Activated naive CD4-positive, alpha-beta T cell treated with anti-CD3 and anti-CD28 coated beads, Interleukin-2, amount 10 ng/mL, durations not matched to agents 7 days and 5 days (primary cell): ENCODE results near the gene LRRN4CL.

ENCODE experiments used
- CTCF ChIA-PET: fragments of 350-600 bp; sonication (Branson Sonifier 250); formaldehyde crosslinking; loops from one replicate; lab custom pipeline; 2021; ENCODE audit warnings: antibody characterized with exemption; lab: Charles Lee
- DNase-seq: peaks from one replicate; pipeline ENCODE4 v3.0.0-alpha.2; 2020
- H3K27ac Mint-ChIP-seq: one replicate; pipeline ENCODE4 v1.8.0; 2021; ENCODE audit warnings: mild to moderate bottlenecking, moderate library complexity, mixed read lengths
- H3K27me3 Mint-ChIP-seq: one replicate; pipeline ENCODE4 v1.8.0; 2021; ENCODE audit warnings: mild to moderate bottlenecking, mixed read lengths
- H3K36me3 Mint-ChIP-seq: one replicate; pipeline ENCODE4 v1.8.0; 2021; ENCODE audit warnings: mixed read lengths
- H3K4me1 Mint-ChIP-seq: one replicate; pipeline ENCODE4 v1.8.0; 2021; ENCODE audit warnings: mixed read lengths
- H3K4me3 Mint-ChIP-seq: one replicate; pipeline ENCODE4 v1.8.0; 2021; ENCODE audit warnings: mild to moderate bottlenecking, moderate library complexity, mixed read lengths
- H3K9me3 Mint-ChIP-seq: one replicate; pipeline ENCODE4 v1.8.0; 2021; ENCODE audit warnings: mixed read lengths

LRRN4CL gene

GRCh38 chr11:62719302-62719978, 30.1 kb upstream of the LRRN4CL start:
- peaks cover 75% of the 10 kb centered on the region for H3K4me1 Mint-ChIP-seq

GRCh38 chr11:62716816-62717215, 27.5 kb upstream of the LRRN4CL start:
- no peak for DNase-seq
- H3K27me3 Mint-ChIP-seq, result no peaks in the 10 kb centered on the region
- H3K27ac Mint-ChIP-seq, result no peak overlapping the region
- peaks cover 76% of the 10 kb centered on the region for H3K4me1 Mint-ChIP-seq
- CTCF ChIA-PET, result interaction anchor here (1.3 kb wide), 1 partner anchor 9 kb away, joined by 4 read pairs; no protein-coding TSS in a partner anchor
- H3K36me3 Mint-ChIP-seq, result peaks cover 84% of the 10 kb centered on the region
- no peak overlapping the region for H3K4me3 Mint-ChIP-seq
- H3K9me3 Mint-ChIP-seq, result no peaks in the 10 kb centered on the region

More at GRCh38 chr11:62719302-62719978, 30.1 kb upstream of the LRRN4CL start:
- no peak for DNase-seq
- CTCF ChIA-PET, result no interaction called here
- H3K36me3 Mint-ChIP-seq, result peaks cover 89% of the 10 kb centered on the region
- H3K9me3 Mint-ChIP-seq, result no peaks in the 10 kb centered on the region
- H3K27ac Mint-ChIP-seq, result peak overlapping the region; percentile 34
- no peaks in the 10 kb centered on the region for H3K27me3 Mint-ChIP-seq
- no peak overlapping the region for H3K4me3 Mint-ChIP-seq

GRCh38 chr11:62716206-62716605, 26.9 kb upstream of the LRRN4CL start:
- Mint-ChIP-seq H3K27ac (no peak overlapping the region), H3K4me3 (no peak overlapping the region), H3K4me1 (peaks cover 74% of the 10 kb centered on the region), H3K9me3 (no peaks in the 10 kb centered on the region), H3K36me3 (peaks cover 82% of the 10 kb centered on the region), H3K27me3 (no peaks in the 10 kb centered on the region)
- CTCF ChIA-PET, result interaction anchor here (1.3 kb wide), 1 partner anchor 10 kb away, joined by 4 read pairs; no protein-coding TSS in a partner anchor
- no peak for DNase-seq

GRCh38 chr11:62715150-62716130, 26.1 kb upstream of the LRRN4CL start:
- Mint-ChIP-seq H3K36me3 (peaks cover 81% of the 10 kb centered on the region), H3K4me1 (peaks cover 75% of the 10 kb centered on the region), H3K9me3 (no peaks in the 10 kb centered on the region), H3K4me3 (no peak overlapping the region), H3K27me3 (no peaks in the 10 kb centered on the region), H3K27ac (peak overlapping the region; percentile 82)
- DNase-seq, result no peak
- CTCF ChIA-PET, result interaction anchor here (1.2 to 1.3 kb wide), 2 partner anchors 11 to 71 kb away, joined by 3 to 4 read pairs; no protein-coding TSS in a partner anchor

- Mint-ChIP-seq H3K27ac (peak overlapping the region; percentile 98), H3K9me3 (no peaks in the 10 kb centered on the region), H3K4me3 (peak overlapping the region; percentile 35), H3K36me3 (peaks cover 77% of the 10 kb centered on the region), H3K4me1 (peaks cover 84% of the 10 kb centered on the region), H3K27me3 (no peaks in the 10 kb centered on the region)
- DNase-seq, result no peak
- CTCF ChIA-PET, result interaction anchor here (0.7 to 1.1 kb wide), 2 partner anchors 13 to 19 kb away, joined by 3 read pairs; no protein-coding TSS in a partner anchor
Measured at GRCh38 chr11:62713343-62713742, 24.0 kb upstream of the LRRN4CL start.

GRCh38 chr11:62712861-62713260, 23.5 kb upstream of the LRRN4CL start:
- H3K36me3 Mint-ChIP-seq, result peaks cover 73% of the 10 kb centered on the region
- CTCF ChIA-PET, result interaction anchor here (0.7 kb wide), 2 partner anchors 18 to 33 kb away, joined by 3 read pairs; no protein-coding TSS in a partner anchor
- peak overlapping the region; percentile 98 for H3K27ac Mint-ChIP-seq
- peaks cover 85% of the 10 kb centered on the region for H3K4me1 Mint-ChIP-seq
- no peaks in the 10 kb centered on the region for H3K9me3 Mint-ChIP-seq
- H3K27me3 Mint-ChIP-seq, result no peaks in the 10 kb centered on the region
- H3K4me3 Mint-ChIP-seq, result peak overlapping the region; percentile 56
- DNase-seq, result no peak

GRCh38 chr11:62712276-62712812, 23.0 kb upstream of the LRRN4CL start:
- peak overlapping the region; percentile 56 for H3K4me3 Mint-ChIP-seq
- peaks cover 67% of the 10 kb centered on the region for H3K36me3 Mint-ChIP-seq
- CTCF ChIA-PET, result interaction anchor here (0.7 kb wide), 2 partner anchors 18 to 32 kb away, joined by 3 read pairs; no protein-coding TSS in a partner anchor
- H3K9me3 Mint-ChIP-seq, result no peaks in the 10 kb centered on the region
- peak overlapping the region; percentile 98 for H3K27ac Mint-ChIP-seq
- H3K27me3 Mint-ChIP-seq, result no peaks in the 10 kb centered on the region
- DNase-seq, result no peak
- H3K4me1 Mint-ChIP-seq, result peaks cover 85% of the 10 kb centered on the region

- peaks cover 85% of the 10 kb centered on the region for H3K4me1 Mint-ChIP-seq
- CTCF ChIA-PET, result interaction anchor here (1.4 to 1.9 kb wide), 4 partner anchors 15 to 117 kb away, joined by 3 to 5 read pairs (median 4); no protein-coding TSS in a partner anchor
- DNase-seq, result peak; percentile 56
- peak overlapping the region; percentile 96 for H3K27ac Mint-ChIP-seq
- no peaks in the 10 kb centered on the region for H3K27me3 Mint-ChIP-seq
- H3K36me3 Mint-ChIP-seq, result peaks cover 50% of the 10 kb centered on the region
- H3K9me3 Mint-ChIP-seq, result no peaks in the 10 kb centered on the region
- peak overlapping the region; percentile 81 for H3K4me3 Mint-ChIP-seq
Measured at GRCh38 chr11:62710001-62710345, 20.6 kb upstream of the LRRN4CL start.

GRCh38 chr11:62709247-62710000, 20.1 kb upstream of the LRRN4CL start:
- H3K27me3 Mint-ChIP-seq, result no peaks in the 10 kb centered on the region
- peak overlapping the region; percentile 81 for H3K4me3 Mint-ChIP-seq
- peak overlapping the region; percentile 96 for H3K27ac Mint-ChIP-seq
- CTCF ChIA-PET, result interaction anchor here (0.6 to 1.9 kb wide), 5 partner anchors 14 to 116 kb away, joined by 3 to 5 read pairs (median 3); no protein-coding TSS in a partner anchor
- no peaks in the 10 kb centered on the region for H3K9me3 Mint-ChIP-seq
- peaks cover 46% of the 10 kb centered on the region for H3K36me3 Mint-ChIP-seq
- peaks cover 81% of the 10 kb centered on the region for H3K4me1 Mint-ChIP-seq
- DNase-seq, result peak; percentile 98

- CTCF ChIA-PET, result interaction anchor here (0.6 to 2.1 kb wide), 6 partner anchors 14 to 116 kb away, joined by 3 to 10 read pairs (median 3); no protein-coding TSS in a partner anchor
- no peaks in the 10 kb centered on the region for H3K27me3 Mint-ChIP-seq
- peaks cover 40% of the 10 kb centered on the region for H3K36me3 Mint-ChIP-seq
- no peaks in the 10 kb centered on the region for H3K9me3 Mint-ChIP-seq
- H3K27ac Mint-ChIP-seq, result peak overlapping the region; percentile 96
- H3K4me3 Mint-ChIP-seq, result peak overlapping the region; percentile 81
- DNase-seq, result peak; percentile 74
- H3K4me1 Mint-ChIP-seq, result peaks cover 75% of the 10 kb centered on the region
Measured at GRCh38 chr11:62708793-62709192, 19.5 kb upstream of the LRRN4CL start.

GRCh38 chr11:62708392-62708791, 19.1 kb upstream of the LRRN4CL start:
- H3K4me3 Mint-ChIP-seq, result peak overlapping the region; percentile 81
- H3K36me3 Mint-ChIP-seq, result peaks cover 36% of the 10 kb centered on the region

GRCh38 chr11:62707277-62707861, 18.0 kb upstream of the LRRN4CL start, which contains the start of the genes BSCL2 and GNG3:
Gene BSCL2, minus strand, starts transcription at chr11:62707424. Its CDS starts 229 bp downstream, at chr11:62707195.
Gene GNG3, plus strand, starts transcription at chr11:62707676. Its CDS starts 620 bp downstream, at chr11:62708296.
- Mint-ChIP-seq H3K27me3 (no peaks in the 10 kb centered on the region), H3K4me3 (peak within 1 kb of the TSS; percentile 87), H3K36me3 (peaks cover 31% of the 10 kb centered on the region), H3K27ac (peak within 1 kb of the TSS; percentile 96), H3K4me1 (peaks cover 61% of the 10 kb centered on the region), H3K9me3 (no peaks in the 10 kb centered on the region)
- CTCF ChIA-PET, result interaction anchor here (2.1 to 4.1 kb wide), 2 partner anchors 13 to 27 kb away, joined by 10 to 20 read pairs; no protein-coding TSS in a partner anchor
- no peak for DNase-seq

More at GRCh38 chr11:62708392-62708791, 19.1 kb upstream of the LRRN4CL start:
- no peak for DNase-seq
- CTCF ChIA-PET, result interaction anchor here (1.0 to 4.1 kb wide), 5 partner anchors 13 to 78 kb away, joined by 3 to 20 read pairs (median 4); no protein-coding TSS in a partner anchor
- Mint-ChIP-seq H3K4me1 (peaks cover 71% of the 10 kb centered on the region), H3K27ac (peak overlapping the region; percentile 96), H3K9me3 (no peaks in the 10 kb centered on the region), H3K27me3 (no peaks in the 10 kb centered on the region)
